Subcutaneous adipose tissue (tissue), 4 donors: ENCODE results near the gene GTPBP2. TPM values are rescaled to one million over a fixed set of nuclear protein-coding genes. Genes with fewer than 3 reads are reported as not detected.

Source experiments
- total RNA-seq, 4 donors: library from RNA; depleted of rRNA; stranded (reverse); fragments of >200 nt; gene quantifications; one replicate each; pipeline ENCODE4 v1.1.0, GENCODE V29; 2016
- TF ChIP-seq, protein P1 (sequence below): fragments of 450-650 bp; IDR thresholded peaks from one replicate; pipeline ENCODE4 v1.5.1; 2016; ENCODE audit warnings: low read depth, mild to moderate bottlenecking, control low read depth, antibody characterized with exemption, moderate library complexity

The GTPBP2 gene
- total RNA-seq, 4 donors from 2014 or later = 36.4 to 54.6 (median 46.0) TPM

DNA sequence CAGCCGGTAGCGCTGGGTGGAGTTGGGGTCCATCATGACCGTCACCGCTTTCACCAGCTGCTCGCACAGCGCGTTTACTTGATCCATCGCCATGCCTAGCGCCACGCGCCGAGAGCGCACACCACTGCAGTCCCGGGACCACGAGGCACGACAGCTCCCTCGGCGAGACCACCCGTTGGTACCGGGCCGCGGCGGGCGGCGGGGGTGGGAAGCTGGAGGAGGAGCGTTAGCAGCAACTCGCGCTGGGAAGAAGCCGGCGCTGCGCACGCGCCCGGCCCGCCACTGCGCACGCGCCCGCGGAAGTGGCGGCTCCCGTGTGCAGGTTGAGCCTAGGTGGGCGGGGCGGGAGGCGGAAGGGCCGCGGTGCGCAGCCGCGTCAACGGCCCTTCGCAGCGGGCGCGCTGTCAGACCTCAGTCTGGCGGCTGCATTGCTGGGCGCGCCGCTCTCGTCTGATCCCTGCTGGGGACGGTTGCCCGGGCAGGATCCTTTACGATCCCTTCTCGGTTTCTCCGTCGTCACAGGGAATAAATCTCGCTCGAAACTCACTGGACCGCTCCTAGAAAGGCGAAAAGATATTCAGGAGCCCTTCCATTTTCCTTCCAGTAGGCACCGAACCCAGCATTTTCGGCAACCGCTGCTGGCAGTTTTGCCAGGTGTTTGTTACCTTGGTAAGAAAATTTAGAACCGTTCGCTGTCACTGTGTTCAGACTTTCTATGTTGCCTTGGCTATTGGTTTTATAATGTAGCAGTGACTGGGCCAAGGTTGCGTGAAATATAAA is 53.1 kb downstream of the GTPBP2 start, which contains the start of the genes POLH and XPO5:
Gene POLH (plus strand): TSS at position 414 of the 780 bp plus-strand sequence. CDS start 6,135 bp downstream, outside the sequence.
Gene XPO5 (minus strand): TSS at position 267 of the 780 bp plus-strand sequence. CDS start 174 bp downstream, at position 93.
- TF ChIP-seq, protein P1, sequence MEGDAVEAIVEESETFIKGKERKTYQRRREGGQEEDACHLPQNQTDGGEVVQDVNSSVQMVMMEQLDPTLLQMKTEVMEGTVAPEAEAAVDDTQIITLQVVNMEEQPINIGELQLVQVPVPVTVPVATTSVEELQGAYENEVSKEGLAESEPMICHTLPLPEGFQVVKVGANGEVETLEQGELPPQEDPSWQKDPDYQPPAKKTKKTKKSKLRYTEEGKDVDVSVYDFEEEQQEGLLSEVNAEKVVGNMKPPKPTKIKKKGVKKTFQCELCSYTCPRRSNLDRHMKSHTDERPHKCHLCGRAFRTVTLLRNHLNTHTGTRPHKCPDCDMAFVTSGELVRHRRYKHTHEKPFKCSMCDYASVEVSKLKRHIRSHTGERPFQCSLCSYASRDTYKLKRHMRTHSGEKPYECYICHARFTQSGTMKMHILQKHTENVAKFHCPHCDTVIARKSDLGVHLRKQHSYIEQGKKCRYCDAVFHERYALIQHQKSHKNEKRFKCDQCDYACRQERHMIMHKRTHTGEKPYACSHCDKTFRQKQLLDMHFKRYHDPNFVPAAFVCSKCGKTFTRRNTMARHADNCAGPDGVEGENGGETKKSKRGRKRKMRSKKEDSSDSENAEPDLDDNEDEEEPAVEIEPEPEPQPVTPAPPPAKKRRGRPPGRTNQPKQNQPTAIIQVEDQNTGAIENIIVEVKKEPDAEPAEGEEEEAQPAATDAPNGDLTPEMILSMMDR = no peak

DNA sequence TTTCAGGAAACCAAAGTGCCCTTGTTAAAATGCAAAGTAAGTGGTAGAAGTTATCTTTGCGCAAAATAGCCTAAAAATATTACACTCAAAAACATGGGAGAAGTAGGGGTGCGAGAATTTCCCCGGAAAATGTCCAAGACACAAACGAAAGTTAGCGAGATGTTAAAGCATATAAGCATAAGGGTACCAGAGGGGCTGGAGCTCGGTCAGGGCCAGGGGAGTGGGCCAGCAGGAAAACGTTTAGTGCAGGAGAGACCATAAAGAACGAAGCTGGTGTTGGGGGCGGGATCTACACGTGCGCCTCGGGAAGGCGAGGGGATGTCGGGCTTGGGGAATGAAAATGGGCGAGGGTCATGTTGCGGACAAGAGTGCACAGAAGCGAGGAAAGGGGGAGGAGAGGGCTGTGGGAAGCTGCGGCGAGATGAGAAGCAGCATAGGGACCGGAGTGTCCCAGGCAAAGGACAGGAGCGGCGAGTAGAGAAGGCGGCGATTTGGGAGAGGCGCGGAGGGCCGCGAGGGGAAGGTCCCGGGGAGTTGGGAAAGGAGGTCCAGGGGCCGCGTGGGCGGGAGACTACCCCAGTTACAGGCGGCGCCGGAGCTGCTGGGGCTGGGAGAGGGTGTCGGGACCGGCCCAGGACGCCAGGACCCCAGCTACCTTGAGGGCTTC is 53.8 kb downstream of the GTPBP2 start:
- TF ChIP-seq, protein P1 = no peak

GRCh38 chr6:43572015-43572414 is 57.0 kb downstream of the GTPBP2 start:
- TF ChIP-seq, protein P1 = no peak

DNA sequence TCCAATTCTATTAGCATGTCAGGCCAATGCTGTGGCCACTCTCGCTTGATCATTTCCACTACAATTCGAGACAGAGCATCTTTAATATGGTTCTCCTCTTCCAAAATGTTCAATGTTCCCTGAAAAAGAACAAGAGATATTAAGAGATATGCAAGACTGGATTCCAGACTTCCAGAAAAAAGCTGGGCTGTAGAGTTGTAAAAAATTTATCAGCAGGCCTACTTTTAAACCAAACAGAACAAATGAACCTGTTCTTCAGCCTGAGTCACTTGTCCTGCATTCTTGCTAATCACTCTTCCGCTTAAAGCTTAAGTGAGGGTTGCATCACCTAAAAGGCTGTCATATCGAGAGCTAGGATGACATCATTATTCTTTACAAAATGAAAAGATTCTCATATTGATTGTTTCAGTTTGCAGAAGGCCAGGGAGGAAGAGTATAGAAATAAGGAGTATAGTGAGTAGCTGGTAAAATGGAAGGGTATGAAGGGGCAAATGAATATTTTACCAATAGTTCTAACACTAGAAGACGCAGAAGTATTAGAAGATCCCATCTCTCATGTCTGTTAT is 58.1 kb downstream of the GTPBP2 start:
- TF ChIP-seq, protein P1 = no peak

Other genes starting within 250 kb of the GTPBP2 start
- gene ABCC10, start 201.7 kb downstream of the GTPBP2 start, total RNA-seq = 10 to 100 TPM in 2 of 4 donors, 1 to 10 TPM in 2; 7.0 to 12.9 (median 9.7) TPM
- not detected for gene DLK2, start 173.7 kb downstream of the GTPBP2 start, total RNA-seq
- gene TJAP1, start 151.7 kb downstream of the GTPBP2 start, total RNA-seq = 10 to 100 TPM; 13.4 to 29.6 (median 16.3) TPM
- under 1 TPM in 2 of 4 donors, not detected in 2; 0.33 to 0.57 TPM for gene LRRC73, start 118.9 kb downstream of the GTPBP2 start, total RNA-seq
- 100 to 1,000 TPM in 1 of 4 donors, 10 to 100 TPM in 3; 64.1 to 135 (median 83.7) TPM for gene YIPF3, start 112.3 kb downstream of the GTPBP2 start, total RNA-seq
- 10 to 100 TPM; 12.4 to 19.6 (median 14.6) TPM for gene POLR1C, start 112.2 kb downstream of the GTPBP2 start, total RNA-seq
- gene XPO5, start 53.2 kb downstream of the GTPBP2 start, total RNA-seq = 10 to 100 TPM; 14.5 to 36.5 (median 16.0) TPM
- gene POLH, start 53.1 kb downstream of the GTPBP2 start, total RNA-seq = 10 to 100 TPM in 1 of 4 donors, 1 to 10 TPM in 3; 4.6 to 16.3 (median 7.4) TPM
- gene MAD2L1BP, start 6.6 kb upstream of the GTPBP2 start, total RNA-seq = 10 to 100 TPM; 15.6 to 37.2 (median 26.6) TPM
- under 1 TPM in 2 of 4 donors, not detected in 2; 0.19 to 0.49 TPM for gene RSPH9, start 15.8 kb upstream of the GTPBP2 start, total RNA-seq
- gene MRPS18A, start 58.5 kb upstream of the GTPBP2 start, total RNA-seq = 10 to 100 TPM; 28.5 to 31.3 (median 30.4) TPM
- gene VEGFA, start 140.9 kb upstream of the GTPBP2 start, total RNA-seq = 100 to 1,000 TPM; 195 to 909 (median 398) TPM